H1 (cell line): ENCODE measurements around the gene SCRN3. TPM values are rescaled to one million over a fixed set of nuclear protein-coding genes. Genes with fewer than 3 reads are reported as not detected.
"Not testable (repeated sequence)": the region's sequence is repeated elsewhere in the genome, so short reads cannot be mapped to it uniquely, and the experiment has no call there.

Experiments used
- CTCF ChIA-PET: fragments of 300-600 bp; sonication (Branson Sonifier 250); formaldehyde crosslinking; loops from one replicate; lab custom pipeline; 2021; ENCODE audit not compliant: partially characterized antibody; lab: Charles Lee
- POLR2A ChIA-PET: fragments of 300-600 bp; sonication (Branson Sonifier 250); formaldehyde crosslinking; loops from one replicate; lab custom pipeline; 2021; ENCODE audit warnings: inconsistent platforms; ENCODE audit not compliant: partially characterized antibody; lab: Charles Lee
- DNase-seq, 2 experiments: peaks; one replicate each; pipeline versions ENCODE4 v3.0.0 to v3.0.0-alpha.2; 2010 to 2022; ENCODE audit warnings: low spot score in 2 of 2, low read depth in 1 of 2, mixed read lengths in 1 of 2
- FAIRE-seq: peaks from 2 replicates; lab custom pipeline; 2011; peaks lifted over from hg19 to GRCh38; lab: Jason Lieb, UNC
- H2AFZ ChIP-seq: 2 replicates; pipeline ENCODE4 v1.8.1; 2012; ENCODE audit warnings: low read length, inconsistent platforms
- H2AK5ac ChIP-seq: 2 replicates; pipeline ENCODE4 v1.6.1; 2013; ENCODE audit warnings: low read depth, low read length
- H2BK120ac ChIP-seq: replicated peaks from 2 replicates; pipeline ENCODE3; 2013; ENCODE audit warnings: low read depth, low read length, inconsistent platforms
- H2BK12ac ChIP-seq: 2 replicates; pipeline ENCODE4 v1.6.1; 2013; ENCODE audit warnings: low read depth, low read length
- H2BK15ac ChIP-seq: 2 replicates; pipeline ENCODE4 v1.6.1; 2013; ENCODE audit warnings: low read length
- H2BK20ac ChIP-seq: 2 replicates; pipeline ENCODE4 v1.6.1; 2013; ENCODE audit warnings: low read length
- H2BK5ac ChIP-seq: 2 replicates; pipeline ENCODE4 v1.6.1; 2013; ENCODE audit warnings: low read depth, low read length
- H3K14ac ChIP-seq: 2 replicates; pipeline ENCODE4 v1.6.1; 2013; ENCODE audit warnings: inconsistent platforms; ENCODE audit not compliant: insufficient read length
- H3K18ac ChIP-seq: 2 replicates; pipeline ENCODE4 v1.6.1; 2013; ENCODE audit warnings: low read length; ENCODE audit errors: extremely low read depth
- H3K23ac ChIP-seq: 2 replicates; pipeline ENCODE4 v1.6.1; 2013; ENCODE audit warnings: inconsistent platforms; ENCODE audit not compliant: insufficient read length
- H3K23me2 ChIP-seq: 2 replicates; pipeline ENCODE4 v1.6.1; 2013; ENCODE audit warnings: low read depth, low read length
- H3K27ac ChIP-seq: 2 replicates; pipeline ENCODE4 v1.6.1; 2011; ENCODE audit warnings: low read depth, low read length, inconsistent platforms
- H3K27me3 ChIP-seq, 4 experiments: replicated peaks in 1 of 4; 1 replicate in 1 of 4; 2 replicates in 3 of 4; pipeline versions ENCODE4 v1.6.1 to v1.8.1; 2011 to 2013; ENCODE audit warnings: low read length in 3 of 4, mild to moderate bottlenecking in 3 of 4, inconsistent platforms in 2 of 4, mixed read lengths in 2 of 4, moderate library complexity in 1 of 4; ENCODE audit not compliant: control insufficient read depth in 3 of 4, insufficient read depth in 3 of 4; ENCODE audit errors: extremely low read depth in 1 of 4
- H3K36me3 ChIP-seq, 4 experiments: 2 replicates each; pipeline versions ENCODE4 v1.6.1 to v1.8.1; 2011 to 2013; ENCODE audit warnings: mild to moderate bottlenecking in 4 of 4, low read length in 3 of 4, moderate library complexity in 2 of 4, control low read depth in 1 of 4, inconsistent platforms in 1 of 4; ENCODE audit not compliant: insufficient read depth in 4 of 4, control insufficient read depth in 2 of 4
- H3K4ac ChIP-seq: replicated peaks from 2 replicates; pipeline ENCODE3; 2013; ENCODE audit warnings: low read length, low read depth, mixed read lengths, inconsistent platforms; ENCODE audit not compliant: insufficient read length
- H3K4me1 ChIP-seq, 4 experiments: replicated peaks in 1 of 4; 1 replicate in 1 of 4; 2 replicates in 3 of 4; pipeline versions ENCODE4 v1.6.1 to v1.8.1; 2011 to 2013; ENCODE audit warnings: low read length in 3 of 4, inconsistent platforms in 2 of 4, mixed read lengths in 1 of 4; ENCODE audit not compliant: insufficient read depth in 4 of 4, control insufficient read depth in 3 of 4
- H3K4me2 ChIP-seq, 2 experiments: 2 replicates each; pipeline versions ENCODE4 v1.6.1 to v1.8.1; 2011 to 2013; ENCODE audit warnings: low read depth in 2 of 2, low read length in 2 of 2, control low read depth in 1 of 2, inconsistent platforms in 1 of 2, mild to moderate bottlenecking in 1 of 2; ENCODE audit not compliant: insufficient read depth in 1 of 2
- H3K4me3 ChIP-seq, 4 experiments: fragments of 200-600, 300-600 bp in 1 of 4; sonication (generic), shearing (Covaris generic), sonication (Bioruptor Twin) in 1 of 4; 2 replicates each; pipeline versions ENCODE4 v1.5.1 to v1.8.1; 2011 to 2016; ENCODE audit warnings: low read length in 4 of 4, low read depth in 3 of 4, control low read depth in 2 of 4, inconsistent platforms in 2 of 4, mild to moderate bottlenecking in 2 of 4, mixed read lengths in 1 of 4, moderate library complexity in 1 of 4; ENCODE audit not compliant: insufficient read depth in 2 of 4; ENCODE audit errors: extremely low read depth in 1 of 4
- H3K56ac ChIP-seq: replicated peaks from 2 replicates; pipeline ENCODE3; 2013; ENCODE audit warnings: low read depth, mild to moderate bottlenecking, mixed read lengths, low read length, inconsistent platforms; ENCODE audit not compliant: insufficient read length
- H3K79me1 ChIP-seq: 2 replicates; pipeline ENCODE4 v1.6.1; 2013; ENCODE audit warnings: low read depth, low read length, control low read depth
- H3K79me2 ChIP-seq, 2 experiments: 2 replicates each; pipeline versions ENCODE4 v1.6.1 to v1.8.1; 2012 to 2013; ENCODE audit warnings: low read length in 2 of 2, mild to moderate bottlenecking in 2 of 2, inconsistent platforms in 1 of 2; ENCODE audit not compliant: insufficient read depth in 2 of 2, control insufficient read depth in 1 of 2
- H3K9ac ChIP-seq, 4 experiments: replicated peaks in 1 of 4; 1 replicate in 1 of 4; 2 replicates in 3 of 4; pipeline versions ENCODE4 v1.6.1 to v1.8.1; 2011 to 2013; ENCODE audit warnings: low read depth in 3 of 4, low read length in 3 of 4, control low read depth in 2 of 4, mild to moderate bottlenecking in 2 of 4, moderate library complexity in 2 of 4, inconsistent platforms in 1 of 4; ENCODE audit errors: extremely low read depth in 1 of 4
- H3K9me3 ChIP-seq, 2 experiments: 2 replicates each; pipeline versions ENCODE4 v1.6.1 to v1.8.1; 2012 to 2013; ENCODE audit warnings: mild to moderate bottlenecking in 2 of 2, moderate library complexity in 2 of 2, control low read depth in 1 of 2, inconsistent platforms in 1 of 2, low read depth in 1 of 2, low read length in 1 of 2, mixed read lengths in 1 of 2; ENCODE audit not compliant: insufficient read depth in 2 of 2
- H4K20me1 ChIP-seq, 2 experiments: replicated peaks in 1 of 2; 2 replicates each; pipeline versions ENCODE3 to v1.8.1; 2011 to 2013; ENCODE audit warnings: inconsistent platforms in 2 of 2, low read length in 2 of 2, mild to moderate bottlenecking in 1 of 2; ENCODE audit not compliant: insufficient read depth in 2 of 2, control insufficient read depth in 1 of 2
- H4K5ac ChIP-seq: 2 replicates; pipeline ENCODE4 v1.6.1; 2013; ENCODE audit warnings: low read length, low read depth, mixed read lengths, inconsistent platforms; ENCODE audit not compliant: insufficient read length
- H4K8ac ChIP-seq: 2 replicates; pipeline ENCODE4 v1.8.0; 2013; ENCODE audit warnings: mild to moderate bottlenecking, moderate library complexity, low read length, inconsistent platforms; ENCODE audit not compliant: insufficient read depth; ENCODE audit errors: extremely low read depth
- H4K91ac ChIP-seq: replicated peaks from 2 replicates; pipeline ENCODE3; 2013; ENCODE audit warnings: low read length, mixed read lengths, inconsistent platforms; ENCODE audit not compliant: insufficient read length
- WGBS, 2 experiments: shearing (Covaris generic) in 1 of 2; methylation state at CpG; one replicate each; pipeline versions ENCODE4 v1.1.6 to v1.1.7; 2013 to 2015; ENCODE audit warnings: low lambda C conversion rate in 2 of 2, mixed read lengths in 2 of 2, inconsistent platforms in 1 of 2, low coverage in 1 of 2, missing lambda C conversion rate in 1 of 2; ENCODE audit not compliant: insufficient replicate concordance in 2 of 2, insufficient coverage in 1 of 2, insufficient read length in 1 of 2; ENCODE audit errors: extremely low coverage in 1 of 2, missing lambda C conversion rate in 1 of 2; 5-methylcytosine and 5-hydroxymethylcytosine counted together
- polyA plus RNA-seq, 7 experiments: library from polyadenylated mRNA; depleted of rRNA in 3 of 7; stranded (reverse) in 5 of 7; unstranded in 2 of 7; fragments of >200 nt in 5 of 7; fragments of 200-250 nt in 2 of 7; gene quantifications; 1 replicate in 5 of 7; 2 replicates in 1 of 7; 4 replicates in 1 of 7; pipeline versions ENCODE4 v1.2.1 to v1.2.3, GENCODE V29; 2011 to 2013; ENCODE audit warnings: missing spikeins in 2 of 7, mixed read lengths in 2 of 7
- total RNA-seq: library from RNA; stranded (reverse); fragmentation: NEBNext Ultra II Directional; extraction: Animal tissue kit (Norgen Biotek cat#: 25700); gene quantifications from 2 replicates; pipeline ENCODE4 v1.2.1, GENCODE V29; 2021

The SCRN3 gene
- total and polyA plus RNA-seq, 2 of the 8 experiments (the other 6 are each of a cell fraction or from before 2014, with no cell fraction given): 7.4 to 7.8 TPM

GRCh38 chr2:174388706-174389105, 6.8 kb upstream of the SCRN3 start:
- H3K56ac ChIP-seq, H2AK5ac ChIP-seq, H3K4me1 ChIP-seq, H3K27ac ChIP-seq, H4K20me1 ChIP-seq, H4K91ac ChIP-seq, H3K79me1 ChIP-seq, H3K9ac ChIP-seq, H3K4me3 ChIP-seq, H4K5ac ChIP-seq, POLR2A ChIA-PET, H2BK12ac ChIP-seq, H3K23ac ChIP-seq, H3K4ac ChIP-seq, H2BK20ac ChIP-seq, CTCF ChIA-PET, H3K4me2 ChIP-seq, H3K79me2 ChIP-seq, H2BK5ac ChIP-seq, H4K8ac ChIP-seq, H2AFZ ChIP-seq, H2BK120ac ChIP-seq, H3K23me2 ChIP-seq, DNase-seq, FAIRE-seq, H3K18ac ChIP-seq, H3K9me3 ChIP-seq, H3K27me3 ChIP-seq, H2BK15ac ChIP-seq, H3K14ac ChIP-seq: not testable (repeated sequence)
- WGBS, 2 experiments: 91% methylated on average over 3 of the region's 3 CpGs; no CpG with 5 or more reads in 1 of the 2 experiments
- peaks cover 2 to 11% (median 5%) of the 10 kb centered on the region in 4 experiments; a peak in 4 of 8 replicates for H3K36me3 ChIP-seq
